ENCODE data around the gene SLFNL1.

GRCh38 chr1:41023279-41023990 is 1.9 kb upstream of the SLFNL1 start:
- TF ChIP-seq CTCF (IDR thresholded peaks at IDR 0.05) (peak in 2 of 6 experiments; percentile 10 to 18), POLR2A (IDR thresholded peaks at IDR 0.05) (no peak)
